Fibroblast of gingiva (primary cell): Measurements from ENCODE around the gene NEO1.

Experiments used
- DNase-seq: peaks from one replicate; pipeline ENCODE4 v3.0.0-alpha.2; 2011; ENCODE audit warnings: low read depth

NEO1 gene

DNA sequence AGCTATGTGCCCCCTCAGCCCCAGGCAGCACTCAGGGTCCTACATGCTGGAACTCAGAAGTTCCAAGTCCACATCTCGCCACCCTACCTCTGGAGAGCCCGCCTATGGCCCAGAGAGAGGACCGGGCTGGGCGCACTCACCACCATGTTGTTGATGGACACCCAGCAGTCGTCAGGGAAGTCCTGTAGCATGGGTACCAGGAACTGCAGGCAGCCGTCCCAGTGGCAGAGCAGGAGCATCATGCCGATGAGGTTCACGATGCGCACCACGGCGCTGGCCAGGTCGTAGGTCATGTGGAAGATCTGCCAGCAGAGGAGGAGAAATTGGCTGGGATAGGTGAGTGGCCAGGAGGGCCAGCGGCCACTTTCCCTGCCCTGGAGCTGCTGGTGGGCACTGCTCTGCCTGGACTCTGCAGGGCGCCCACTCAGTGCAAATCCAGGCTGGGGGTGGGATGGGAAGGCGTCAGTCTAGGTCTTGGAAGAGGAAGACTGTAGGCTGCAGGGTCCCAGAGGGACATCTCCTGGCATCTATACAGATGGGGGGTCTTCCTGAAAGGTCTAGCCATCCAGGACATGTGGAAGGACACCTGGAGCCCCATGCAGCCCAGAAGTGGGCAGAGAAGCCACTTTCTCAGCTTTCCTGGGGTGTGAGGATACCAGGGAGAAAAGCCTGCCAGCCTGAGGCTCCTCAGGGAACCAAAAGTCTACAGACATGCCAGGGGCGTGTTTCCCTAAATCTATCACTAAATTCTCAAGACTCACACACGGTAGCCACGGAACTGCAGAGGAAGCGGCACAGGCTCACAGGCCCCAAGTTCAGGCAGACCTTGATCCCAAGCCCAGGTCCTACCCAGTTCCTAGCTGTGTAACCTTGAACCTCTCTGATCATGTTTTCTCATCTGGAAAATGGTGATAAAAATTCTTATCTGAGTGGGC, 280.0 kb downstream of the NEO1 start:
- no peak for DNase-seq

DNA sequence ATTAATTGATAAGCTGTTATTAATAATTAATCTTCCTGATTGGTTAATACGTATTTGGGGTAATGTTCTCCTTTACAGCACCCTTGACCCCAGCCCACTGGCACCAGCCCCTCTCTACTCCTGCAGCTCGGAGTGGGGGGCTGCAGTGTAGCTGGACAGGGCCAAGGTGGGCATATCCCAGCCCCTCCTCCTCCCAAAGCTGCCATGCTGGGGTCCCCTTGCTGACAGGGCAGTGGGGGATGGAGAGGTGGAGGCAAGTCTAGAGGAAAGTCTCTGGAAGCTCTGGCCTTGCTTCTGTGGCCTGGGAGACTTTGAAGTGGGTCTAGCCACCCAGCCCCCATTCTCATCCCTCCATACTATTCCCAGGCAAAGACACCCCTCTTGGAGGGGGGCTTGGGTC, 280.7 kb downstream of the NEO1 start:
- no peak for DNase-seq

DNA sequence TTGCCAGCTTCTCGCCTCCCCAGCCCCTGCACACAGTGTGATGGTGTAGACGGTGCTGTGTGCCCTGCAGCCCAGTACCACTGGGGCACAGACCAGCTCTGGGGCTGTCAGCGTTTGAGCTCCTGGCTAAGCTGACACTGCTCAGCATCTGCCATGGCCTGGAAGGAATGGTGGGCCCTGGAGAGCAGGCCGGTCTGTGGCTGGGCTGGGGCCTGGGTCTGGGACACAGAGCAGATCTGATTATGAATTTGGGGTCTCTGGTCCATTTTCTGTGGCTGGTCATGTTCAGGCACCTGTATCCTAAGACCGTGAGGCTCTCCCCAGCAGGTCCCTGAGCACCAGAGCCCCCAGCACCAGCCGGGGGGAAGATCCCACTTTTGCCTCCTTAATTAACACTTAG, 281.8 kb downstream of the NEO1 start:
- no peak for DNase-seq

DNA sequence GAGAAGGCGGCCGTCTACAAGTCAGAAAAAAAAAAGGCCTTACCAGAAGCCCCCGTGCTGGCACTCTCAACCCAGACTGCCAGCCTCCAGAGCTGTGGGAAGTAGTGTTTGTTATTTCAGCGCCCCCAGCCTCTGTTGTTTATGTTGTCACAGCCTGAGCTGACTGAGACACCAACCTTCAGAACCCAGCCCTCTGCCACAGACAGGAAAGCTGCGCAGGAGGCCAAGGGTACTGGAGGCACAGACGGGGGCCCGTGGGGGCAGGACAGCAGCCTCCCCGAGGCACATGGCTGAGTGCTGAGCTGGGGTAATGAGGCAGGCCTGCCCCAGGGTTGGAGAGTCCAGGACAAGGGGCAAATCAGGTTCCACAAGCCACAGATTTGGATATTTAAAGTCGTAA, 282.8 kb downstream of the NEO1 start:
- no peak for DNase-seq

GRCh38 chr15:73335471-73335870, 283.2 kb downstream of the NEO1 start:
- no peak for DNase-seq

DNA sequence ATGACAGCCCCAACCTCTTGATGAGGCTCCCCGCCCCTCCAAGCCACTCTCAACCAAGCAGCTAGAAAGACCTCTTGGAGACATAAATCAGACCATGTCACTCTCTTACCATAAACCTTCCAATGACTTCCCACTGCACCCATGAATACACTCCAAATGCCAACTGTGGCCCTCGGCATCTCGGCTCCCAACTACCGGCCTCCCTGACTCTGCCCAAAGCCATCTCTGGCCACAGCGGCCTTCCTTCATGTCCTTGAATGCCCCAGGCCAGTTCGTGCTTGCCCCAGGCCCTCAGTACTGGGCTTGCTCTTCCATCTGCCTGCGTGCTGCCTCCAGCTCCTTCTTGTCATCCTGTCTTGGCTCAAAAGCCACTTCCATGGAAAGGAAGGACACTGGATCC, 284.5 kb downstream of the NEO1 start:
- no peak for DNase-seq

DNA sequence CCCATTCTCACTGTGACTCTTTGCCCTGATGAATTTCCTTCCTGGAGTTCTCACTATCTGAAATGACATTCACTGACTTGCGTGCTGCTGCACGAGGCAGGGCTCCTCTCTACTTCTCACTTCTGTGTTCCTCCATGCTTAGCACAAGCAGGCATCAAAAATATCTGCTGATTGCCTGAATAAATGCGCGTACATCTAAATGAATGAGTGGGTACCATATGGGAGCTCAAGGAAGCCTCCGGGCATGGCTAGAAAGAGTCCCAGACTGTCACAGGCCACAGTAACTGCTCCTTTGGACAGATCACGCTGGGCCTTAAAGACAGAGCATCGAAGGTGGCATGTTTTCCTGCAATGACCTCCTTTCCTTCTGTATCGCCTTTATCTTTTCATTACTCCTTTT, 284.9 kb downstream of the NEO1 start:
- no peak for DNase-seq

DNA sequence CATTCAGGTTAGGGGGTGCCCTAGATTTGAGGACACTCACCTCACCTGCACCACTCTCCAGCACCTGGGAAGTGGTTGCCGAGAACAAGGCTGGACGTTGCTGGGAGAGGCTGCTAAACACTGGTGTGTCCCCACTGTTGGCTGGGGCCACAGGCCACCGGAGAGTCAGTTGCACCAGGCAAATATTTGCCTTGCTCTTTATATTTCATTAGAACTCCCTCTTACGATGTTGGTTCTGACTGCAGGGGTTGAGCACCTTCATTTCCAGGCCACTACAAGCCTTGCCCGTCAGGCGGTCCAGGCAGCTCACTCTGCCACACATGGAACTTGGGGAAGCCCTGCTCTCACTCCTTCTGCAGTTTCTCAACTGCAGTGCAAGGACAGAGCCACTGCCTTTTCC, 285.8 kb downstream of the NEO1 start:
- DNase-seq = no peak

DNA sequence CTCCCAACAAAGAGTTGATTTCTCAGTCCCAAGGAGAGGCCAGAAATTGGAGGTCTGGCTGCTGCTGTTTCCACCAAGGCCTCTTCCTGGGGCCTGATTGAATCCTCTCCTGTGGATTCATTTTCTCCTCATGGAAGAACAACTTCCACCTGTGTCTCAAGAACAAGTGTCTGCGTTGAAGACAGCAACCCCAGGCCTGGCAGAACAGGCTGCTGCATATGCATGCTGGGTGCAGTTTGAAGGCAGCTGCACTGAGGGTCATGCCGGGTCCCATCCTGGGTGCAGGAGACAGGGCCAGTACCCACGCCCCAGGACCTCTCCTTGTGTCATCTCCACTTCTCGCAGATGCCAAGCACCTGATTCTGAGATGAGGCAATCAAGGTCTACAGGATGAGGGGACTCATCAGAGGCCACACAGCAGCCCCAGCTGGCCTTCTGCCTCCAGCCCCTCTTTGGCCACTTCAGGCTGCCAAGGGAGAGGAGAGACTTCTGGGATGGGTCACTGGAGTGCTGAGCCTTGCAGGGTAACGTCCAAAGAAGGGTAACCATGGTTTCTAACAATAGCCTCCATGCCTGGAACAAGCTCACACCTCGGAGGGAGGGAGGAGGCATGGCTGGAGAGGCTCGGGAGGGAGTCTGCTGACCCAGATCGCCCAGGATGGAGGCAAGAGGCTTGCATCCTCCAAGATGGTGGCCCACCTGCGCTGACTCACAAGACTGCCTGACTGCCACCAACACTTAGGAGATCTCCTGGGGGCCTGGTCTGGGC, 286.5 kb downstream of the NEO1 start:
- DNase-seq = no peak

- no peak for DNase-seq
These were observed 288.4 kb downstream of the NEO1 start for GRCh38 chr15:73340502-73341192.

DNA sequence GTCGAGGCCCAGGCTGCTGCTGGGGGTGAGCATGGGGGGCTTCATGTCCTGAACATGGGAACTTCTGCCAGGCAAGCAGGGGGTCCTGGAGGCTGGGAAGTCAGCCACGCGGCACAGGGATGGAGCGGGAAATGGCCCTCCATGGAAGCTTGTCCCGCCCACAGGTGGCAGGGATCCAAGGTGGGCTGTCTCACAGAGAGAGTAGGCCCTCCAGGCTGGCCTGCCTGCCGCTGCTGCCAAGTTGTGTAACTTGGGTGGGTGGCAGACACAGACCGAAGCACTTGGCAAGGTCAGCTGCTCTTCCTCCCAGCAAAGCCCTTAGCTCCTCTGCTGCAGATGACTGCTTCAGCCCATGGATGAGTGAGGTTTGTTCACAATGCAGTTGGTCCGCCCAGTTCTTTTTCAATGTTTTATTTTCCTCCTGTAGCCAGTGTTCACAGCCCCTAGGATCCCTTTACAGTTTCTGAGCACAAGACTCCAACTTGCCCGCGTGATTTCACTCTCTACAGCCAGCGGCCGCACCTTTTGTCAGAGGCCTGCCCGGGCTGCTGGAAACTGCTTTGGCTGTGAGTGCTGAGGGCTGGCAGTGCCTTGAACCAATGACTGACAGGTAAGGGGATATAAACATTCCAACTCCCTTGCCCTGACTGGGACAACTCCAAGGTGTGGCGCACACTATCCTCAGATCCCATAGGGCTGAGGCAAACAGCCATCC, 289.8 kb downstream of the NEO1 start:
- no peak for DNase-seq

GRCh38 chr15:73344056-73344455, 291.8 kb downstream of the NEO1 start:
- DNase-seq = no peak

DNA sequence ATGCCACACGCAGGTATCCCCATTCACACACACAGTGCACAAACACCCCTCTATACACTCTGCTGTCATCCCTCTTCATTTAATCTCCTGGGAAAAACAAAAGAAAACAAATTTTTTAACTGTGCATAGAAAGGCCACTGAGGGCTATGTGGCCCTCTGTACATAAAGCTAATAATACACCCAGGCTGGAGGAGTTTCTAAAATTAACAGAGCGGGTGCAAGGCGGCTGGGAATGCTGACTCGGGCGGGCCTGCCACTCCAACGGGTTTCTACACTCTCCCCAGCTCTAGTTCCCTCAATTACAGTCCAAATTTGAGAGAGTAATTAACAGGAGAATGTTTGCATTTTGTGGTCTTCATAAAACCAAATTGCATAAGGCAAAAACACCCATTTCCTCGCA, 293.4 kb downstream of the NEO1 start:
- DNase-seq = no peak

- no peak for DNase-seq
These were observed 294.6 kb downstream of the NEO1 start for GRCh38 chr15:73346735-73347312.

DNA sequence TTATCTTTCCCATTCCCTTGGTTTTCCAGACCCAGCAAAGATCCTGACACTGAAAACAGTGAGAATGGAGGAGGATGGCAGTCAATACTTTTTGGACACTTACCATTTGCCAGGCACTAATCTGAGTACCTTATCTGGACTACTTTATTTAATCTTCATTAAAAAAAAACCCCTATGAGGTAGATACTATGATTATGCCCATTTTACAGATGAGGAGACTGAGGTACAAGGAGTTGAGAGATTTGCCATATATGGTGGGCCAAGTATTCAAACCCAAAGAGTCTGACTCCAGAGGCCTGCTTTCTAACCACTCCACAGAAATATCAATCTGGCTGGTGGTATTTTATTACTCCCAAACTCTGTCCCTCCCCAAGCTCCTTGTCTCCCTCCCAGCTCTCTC, 296.9 kb downstream of the NEO1 start:
- DNase-seq = no peak

- no peak for DNase-seq
These were observed 299.8 kb downstream of the NEO1 start for GRCh38 chr15:73352082-73352481.

GRCh38 chr15:73353734-73354133, 301.5 kb downstream of the NEO1 start:
- DNase-seq = no peak

DNA sequence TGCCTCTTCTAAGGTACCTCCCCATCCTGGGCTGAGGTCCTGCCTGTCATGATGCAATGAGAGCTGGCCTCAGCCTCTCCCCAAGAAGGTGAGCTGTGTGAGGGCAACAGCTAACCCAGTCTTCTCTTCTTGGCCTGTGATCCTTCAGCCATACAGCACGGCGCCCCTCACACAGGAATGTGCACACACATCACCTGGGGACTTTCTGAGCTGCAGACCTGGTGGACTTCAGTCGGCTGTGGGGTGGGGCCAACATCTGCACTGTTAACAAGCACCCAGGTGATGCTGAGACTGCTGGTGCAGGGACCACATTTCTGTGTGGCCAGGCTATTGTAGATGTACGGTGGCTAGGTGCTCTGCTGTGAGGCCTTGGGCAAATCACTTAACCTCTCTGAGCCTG, 302.0 kb downstream of the NEO1 start:
- DNase-seq = no peak
